Nephron progenitor cell (in vitro differentiated cells): ENCODE results near the gene FOXP1.

Experiments
- DNase-seq: peaks from one replicate; pipeline ENCODE4 v3.0.0; 2021
- H3K27ac Mint-ChIP-seq: 2 replicates; pipeline ENCODE4 v1.8.0; 2021; ENCODE audit warnings: mild to moderate bottlenecking, moderate library complexity, mixed read lengths
- H3K27me3 Mint-ChIP-seq: 2 replicates; pipeline ENCODE4 v1.8.0; 2021; ENCODE audit warnings: mild to moderate bottlenecking, low read depth, mixed read lengths; ENCODE audit not compliant: poor library complexity
- H3K36me3 Mint-ChIP-seq: 2 replicates; pipeline ENCODE4 v1.8.0; 2021; ENCODE audit warnings: low read depth, mixed read lengths
- H3K4me1 Mint-ChIP-seq: 2 replicates; pipeline ENCODE4 v1.8.0; 2021; ENCODE audit warnings: mixed read lengths
- H3K4me3 Mint-ChIP-seq: 2 replicates; pipeline ENCODE4 v1.8.0; 2021; ENCODE audit warnings: mild to moderate bottlenecking, moderate library complexity, mixed read lengths
- H3K9me3 Mint-ChIP-seq: 2 replicates; pipeline ENCODE4 v1.8.0; 2021; ENCODE audit warnings: mild to moderate bottlenecking, moderate library complexity, mixed read lengths
- CTCF ChIP-seq: fragments of 200-600 bp; sonication (generic); IDR thresholded peaks from 2 replicates; pipeline ENCODE4 v1.5.0; 2021; ENCODE audit warnings: antibody characterized with exemption

Gene FOXP1

DNA sequence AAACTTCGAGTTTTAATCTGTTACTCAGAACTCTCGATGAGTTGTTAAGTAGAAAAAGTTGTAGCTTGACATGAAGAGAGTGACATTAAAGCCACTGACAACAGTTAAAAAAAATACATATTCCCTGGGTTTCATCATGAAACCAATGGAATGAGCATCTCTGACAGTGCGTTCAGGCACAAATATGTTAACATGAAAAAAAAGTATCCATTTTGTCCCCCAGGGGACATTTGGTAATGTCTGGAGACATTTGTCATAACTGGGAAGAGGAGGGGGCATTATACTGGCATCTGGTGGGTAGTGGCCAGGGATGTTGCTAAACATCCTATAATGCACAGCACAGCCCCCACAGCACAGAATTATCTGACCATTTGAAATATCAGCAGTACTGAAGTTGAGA, 14.8 kb upstream of the FOXP1 start:
- Mint-ChIP-seq H3K27ac (no peak overlapping the region), H3K4me1 (peaks cover 12% of the 10 kb centered on the region), H3K36me3 (no peaks in the 10 kb centered on the region), H3K4me3 (no peak overlapping the region), H3K27me3 (peaks cover 4% of the 10 kb centered on the region), H3K9me3 (peaks cover 24% of the 10 kb centered on the region)
- DNase-seq = no peak
- TF ChIP-seq CTCF = no peak

GRCh38 chr3:71597286-71597685, 13.8 kb upstream of the FOXP1 start:
- no peak for DNase-seq
- Mint-ChIP-seq H3K9me3 (peaks cover 22% of the 10 kb centered on the region), H3K4me3 (no peak overlapping the region), H3K27me3 (peaks cover 4% of the 10 kb centered on the region), H3K36me3 (no peaks in the 10 kb centered on the region), H3K27ac (no peak overlapping the region), H3K4me1 (peaks cover 9% of the 10 kb centered on the region)
- TF ChIP-seq CTCF = no peak

- Mint-ChIP-seq H3K4me3 (no peak overlapping the region), H3K4me1 (no peaks in the 10 kb centered on the region), H3K27ac (no peak overlapping the region), H3K27me3 (peaks cover 4% of the 10 kb centered on the region), H3K9me3 (peaks cover 44% of the 10 kb centered on the region), H3K36me3 (peaks cover 20% of the 10 kb centered on the region)
- no peak for TF ChIP-seq CTCF
- no peak for DNase-seq
Measured at GRCh38 chr3:71593106-71593505, 9.6 kb upstream of the FOXP1 start.

GRCh38 chr3:71591101-71591500, 7.6 kb upstream of the FOXP1 start:
- peaks cover 20% of the 10 kb centered on the region for H3K36me3 Mint-ChIP-seq
- no peak for TF ChIP-seq CTCF
- no peak overlapping the region for H3K27ac Mint-ChIP-seq
- peaks cover 38% of the 10 kb centered on the region for H3K9me3 Mint-ChIP-seq
- no peak overlapping the region for H3K4me3 Mint-ChIP-seq
- peaks cover 13% of the 10 kb centered on the region for H3K4me1 Mint-ChIP-seq
- H3K27me3 Mint-ChIP-seq = peaks cover 4% of the 10 kb centered on the region
- DNase-seq = no peak

GRCh38 chr3:71589132-71589531, 5.6 kb upstream of the FOXP1 start:
- H3K9me3 Mint-ChIP-seq = peaks cover 27% of the 10 kb centered on the region
- peaks cover 20% of the 10 kb centered on the region for H3K36me3 Mint-ChIP-seq
- peaks cover 32% of the 10 kb centered on the region for H3K4me1 Mint-ChIP-seq
- no peak for TF ChIP-seq CTCF
- H3K27ac Mint-ChIP-seq = no peak overlapping the region
- no peak overlapping the region for H3K4me3 Mint-ChIP-seq
- no peaks in the 10 kb centered on the region for H3K27me3 Mint-ChIP-seq
- DNase-seq = no peak

DNA sequence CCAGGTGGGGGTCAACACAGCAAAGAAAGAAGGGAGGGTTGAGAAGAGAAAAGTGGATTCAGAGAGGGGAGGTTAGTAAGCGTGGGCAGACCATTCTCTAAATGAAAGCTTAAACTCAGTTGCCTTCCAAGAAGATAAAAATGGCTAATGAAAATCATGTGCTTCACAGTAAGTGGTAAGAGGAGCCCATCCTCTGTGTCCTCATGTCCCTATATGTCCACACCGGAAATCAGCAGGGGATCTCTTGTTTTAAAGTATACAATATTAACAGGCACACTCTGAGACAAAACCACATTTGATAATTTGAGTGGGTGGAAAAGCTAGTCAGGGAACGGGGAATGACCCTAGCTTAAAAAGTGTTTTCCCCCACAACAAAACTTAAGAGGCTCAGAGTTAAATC, 4.4 kb upstream of the FOXP1 start:
- no peak overlapping the region for H3K4me3 Mint-ChIP-seq

More for the DNA sequence above, 4.4 kb upstream of the FOXP1 start:
- H3K9me3 Mint-ChIP-seq = peaks cover 27% of the 10 kb centered on the region
- H3K27ac Mint-ChIP-seq = no peak overlapping the region
- DNase-seq = no peak
- TF ChIP-seq CTCF = no peak
- peaks cover 4% of the 10 kb centered on the region for H3K27me3 Mint-ChIP-seq
- H3K36me3 Mint-ChIP-seq = peaks cover 20% of the 10 kb centered on the region
- H3K4me1 Mint-ChIP-seq = peaks cover 34% of the 10 kb centered on the region
